H1 (cell line): ENCODE results near the gene ACKR2. TPM values are rescaled to one million over a fixed set of nuclear protein-coding genes. Genes with fewer than 3 reads are reported as not detected.

Experiments used
- CREB1 ChIP-seq: IDR thresholded peaks from 2 replicates; pipeline ENCODE4 v1.6.1; 2012; ENCODE audit warnings: inconsistent platforms
- E2F6 ChIP-seq: IDR thresholded peaks from 2 replicates; pipeline ENCODE4 v1.6.1; 2012; ENCODE audit warnings: inconsistent platforms
- GTF2F1 ChIP-seq: IDR thresholded peaks from 2 replicates; pipeline ENCODE4 v1.6.1; 2012; ENCODE audit warnings: low read depth, low read length, improper control_type of control experiment, borderline replicate concordance
- KDM4A ChIP-seq: IDR thresholded peaks from one replicate; pipeline ENCODE4 v1.7.1; 2012; ENCODE audit warnings: low read depth, mild to moderate bottlenecking, moderate library complexity, low read length, inconsistent platforms; ENCODE audit not compliant: severe bottlenecking
- NANOG ChIP-seq: IDR thresholded peaks from 2 replicates; pipeline ENCODE4 v1.6.1; 2011; ENCODE audit warnings: low read length, low read depth, mild to moderate bottlenecking, inconsistent platforms; ENCODE audit not compliant: insufficient read depth, poor library complexity, severe bottlenecking
- PHF8 ChIP-seq: fragments of 200-600 bp; sonication (generic); conservative IDR thresholded peaks from 2 replicates; pipeline ENCODE4 v1.7.1; 2012; ENCODE audit warnings: low read depth, mild to moderate bottlenecking, inconsistent platforms, low read length, moderate library complexity
- POLR2AphosphoS5 ChIP-seq: IDR thresholded peaks from 2 replicates; pipeline ENCODE4 v1.6.1; 2011; ENCODE audit warnings: low read depth, low read length
- POU5F1 ChIP-seq: IDR thresholded peaks from 2 replicates; pipeline ENCODE4 v1.6.1; 2011; ENCODE audit warnings: low read depth, mild to moderate bottlenecking, low read length, moderate library complexity
- RAD21 ChIP-seq, 2 experiments: IDR thresholded peaks in 1 of 2; conservative IDR thresholded peaks in 1 of 2; 2 replicates each; pipeline ENCODE4 v1.6.1; 2011; ENCODE audit warnings: low read depth in 2 of 2, low read length in 2 of 2, improper control_type of control experiment in 1 of 2, inconsistent platforms in 1 of 2, mild to moderate bottlenecking in 1 of 2, moderate library complexity in 1 of 2
- RXRA ChIP-seq: IDR thresholded peaks from 2 replicates; pipeline ENCODE4 v1.6.1; 2011; ENCODE audit warnings: low read depth, mild to moderate bottlenecking, low read length, moderate library complexity; ENCODE audit not compliant: insufficient read depth
- TBP ChIP-seq: IDR thresholded peaks from 2 replicates; pipeline ENCODE4 v1.6.1; 2011; ENCODE audit warnings: low read depth, low read length, improper control_type of control experiment
- TCF12 ChIP-seq: IDR thresholded peaks from 2 replicates; pipeline ENCODE4 v1.6.1; 2011; ENCODE audit warnings: low read depth, mild to moderate bottlenecking, low read length
- polyA plus RNA-seq, 7 experiments: library from polyadenylated mRNA; depleted of rRNA in 3 of 7; stranded (reverse) in 5 of 7; unstranded in 2 of 7; fragments of >200 nt in 5 of 7; fragments of 200-250 nt in 2 of 7; gene quantifications; 1 replicate in 5 of 7; 2 replicates in 1 of 7; 4 replicates in 1 of 7; pipeline versions ENCODE4 v1.2.1 to v1.2.3, GENCODE V29; 2011 to 2013; ENCODE audit warnings: missing spikeins in 2 of 7, mixed read lengths in 2 of 7
- total RNA-seq: library from RNA; stranded (reverse); fragmentation: NEBNext Ultra II Directional; extraction: Animal tissue kit (Norgen Biotek cat#: 25700); gene quantifications from 2 replicates; pipeline ENCODE4 v1.2.1, GENCODE V29; 2021

ACKR2 gene
- total and polyA plus RNA-seq, 2 of the 8 experiments (the other 6 are each of a cell fraction or from before 2014, with no cell fraction given) = 0.09 to 0.12 TPM

GRCh38 chr3:42804106-42804830 lies 5.0 kb upstream of the ACKR2 start, which contains the start of gene HIGD1A (continued):
- TF ChIP-seq GTF2F1 (peak; percentile 60), TCF12 (no peak), RAD21 (IDR thresholded peaks at IDR 0.05 in 1 of 2, conservative IDR thresholded peaks at IDR 0.05 in 1 of 2; ENCODE audit: low read depth in 2 of 2, low read length in 2 of 2) (no peak), TBP (peak; percentile 86), POU5F1 (no peak), KDM4A (peak; percentile 27), NANOG (no peak), E2F6 (peak; percentile 43; the same call in 1 of the 2 replicates), PHF8 (peak; percentile 59), CREB1 (peak; percentile 69), RXRA (no peak), POLR2AphosphoS5 (peak; percentile 74; the same call in 1 of the 2 replicates)
